ENCODE data around the gene PTPRM.

PTPRM gene

DNA sequence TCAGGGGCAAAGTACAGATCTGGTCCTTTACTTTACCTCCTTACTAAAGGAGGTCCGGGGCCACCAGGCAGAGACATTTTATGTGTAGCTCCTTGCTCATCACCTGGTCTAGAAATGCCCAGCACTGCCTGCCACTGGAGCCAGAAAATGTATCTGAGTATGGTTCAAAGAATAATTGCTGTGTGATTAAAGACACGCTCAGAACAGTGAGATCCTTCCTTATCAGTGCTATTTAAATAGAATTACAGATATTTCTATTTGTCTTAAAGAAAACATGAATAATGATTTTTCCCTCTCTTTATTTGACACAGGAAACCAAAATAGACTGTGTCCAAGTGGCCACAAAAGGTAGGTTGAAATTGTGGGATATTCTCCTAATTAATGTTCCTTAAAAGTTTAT is 547.4 kb downstream of the PTPRM start:
- no peaks in the 10 kb centered on the region for H3K9me3 ChIP-seq (ENCODE audit: control insufficient read depth, insufficient read depth, low read length)
- H3F3A ChIP-seq (ENCODE audit: control insufficient read depth, insufficient read depth) = no peaks in the 10 kb centered on the region
- H3K4me1 ChIP-seq (ENCODE audit: control insufficient read depth, low read length) = no peaks in the 10 kb centered on the region
- H4K20me1 ChIP-seq (ENCODE audit: control insufficient read depth, insufficient read depth, low read depth, low read length) = no peaks in the 10 kb centered on the region
- no peaks in the 10 kb centered on the region for H3K79me2 ChIP-seq (ENCODE audit: control insufficient read depth, low read length)
- TF ChIP-seq EZH2phosphoT487 (IDR thresholded peaks at IDR 0.05; ENCODE audit: borderline replicate concordance, low read length) (no peak), CTCF (IDR thresholded peaks at IDR 0.05; ENCODE audit: low read depth, low read length, poor library complexity, severe bottlenecking) (no peak)
- no peak overlapping the region for H3K27ac ChIP-seq (ENCODE audit: low read depth, low read length)
- H3K36me3 ChIP-seq (ENCODE audit: control insufficient read depth, low read length) = no peaks in the 10 kb centered on the region
- H3K4me3 ChIP-seq (ENCODE audit: low read length) = no peak overlapping the region
- H3K9me2 ChIP-seq (replicated peaks; ENCODE audit: control insufficient read depth, low read length) = no peaks in the 10 kb centered on the region; the same call in 1 of the 2 replicates
- no peaks in the 10 kb centered on the region for H3K27me3 ChIP-seq (ENCODE audit: control insufficient read depth, low read length)
- no peak overlapping the region for H3K4me2 ChIP-seq (ENCODE audit: low read length)

GRCh38 chr18:8116341-8117005 is 549.4 kb downstream of the PTPRM start:
- H3K79me2 ChIP-seq (ENCODE audit: control insufficient read depth, low read length) = no peaks in the 10 kb centered on the region
- H3K36me3 ChIP-seq (ENCODE audit: control insufficient read depth, low read length) = no peaks in the 10 kb centered on the region
- H3K27me3 ChIP-seq (ENCODE audit: control insufficient read depth, low read length) = no peaks in the 10 kb centered on the region
- H3F3A ChIP-seq (ENCODE audit: control insufficient read depth, insufficient read depth) = no peaks in the 10 kb centered on the region
- H3K27ac ChIP-seq (ENCODE audit: low read depth, low read length) = no peak overlapping the region
- H3K4me3 ChIP-seq (ENCODE audit: low read length) = no peak overlapping the region
- H3K9me2 ChIP-seq (replicated peaks; ENCODE audit: control insufficient read depth, low read length) = no peaks in the 10 kb centered on the region; the same call in 1 of the 2 replicates
- no peaks in the 10 kb centered on the region for H3K4me1 ChIP-seq (ENCODE audit: control insufficient read depth, low read length)
- H4K20me1 ChIP-seq (ENCODE audit: control insufficient read depth, insufficient read depth, low read depth, low read length) = no peaks in the 10 kb centered on the region
- no peaks in the 10 kb centered on the region for H3K9me3 ChIP-seq (ENCODE audit: control insufficient read depth, insufficient read depth, low read length)
- no peak for TF ChIP-seq EZH2phosphoT487 (IDR thresholded peaks at IDR 0.05; ENCODE audit: borderline replicate concordance, low read length)
- TF ChIP-seq CTCF (IDR thresholded peaks at IDR 0.05; ENCODE audit: low read depth, low read length, poor library complexity, severe bottlenecking) = no peak
- H3K4me2 ChIP-seq (ENCODE audit: low read length) = no peak overlapping the region

DNA sequence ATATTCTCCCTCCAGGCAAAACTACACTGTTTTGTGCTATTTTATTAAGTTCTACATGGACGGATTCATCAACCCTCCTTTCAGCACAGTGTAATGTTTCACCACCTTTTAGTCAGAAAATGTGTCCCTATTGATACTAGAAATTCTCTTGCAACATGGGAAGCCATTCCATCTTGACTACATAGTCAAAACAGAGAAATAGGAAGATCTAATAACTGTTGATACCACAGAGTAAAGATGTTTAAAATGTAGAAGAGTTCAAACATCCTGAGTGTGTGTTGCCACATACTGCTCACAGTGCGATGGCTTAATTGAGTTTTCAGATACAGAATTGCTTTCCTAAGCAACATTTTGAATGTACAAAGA is 549.9 kb downstream of the PTPRM start:
- Histone ChIP-seq H3K4me2 (ENCODE audit: low read length) (no peak overlapping the region), H3K4me3 (ENCODE audit: low read length) (no peak overlapping the region)

More for the DNA sequence above, 549.9 kb downstream of the PTPRM start:
- Histone ChIP-seq H4K20me1 (ENCODE audit: control insufficient read depth, insufficient read depth, low read depth, low read length) (no peaks in the 10 kb centered on the region), H3K4me1 (ENCODE audit: control insufficient read depth, low read length) (no peaks in the 10 kb centered on the region), H3K36me3 (ENCODE audit: control insufficient read depth, low read length) (no peaks in the 10 kb centered on the region), H3K9me2 (replicated peaks; ENCODE audit: control insufficient read depth, low read length) (no peaks in the 10 kb centered on the region; the same call in 1 of the 2 replicates), H3F3A (ENCODE audit: control insufficient read depth, insufficient read depth) (no peaks in the 10 kb centered on the region), H3K27ac (ENCODE audit: low read depth, low read length) (no peak overlapping the region), H3K9me3 (ENCODE audit: control insufficient read depth, insufficient read depth, low read length) (no peaks in the 10 kb centered on the region), H3K27me3 (ENCODE audit: control insufficient read depth, low read length) (no peaks in the 10 kb centered on the region), H3K79me2 (ENCODE audit: control insufficient read depth, low read length) (no peaks in the 10 kb centered on the region)
- TF ChIP-seq CTCF (IDR thresholded peaks at IDR 0.05; ENCODE audit: low read depth, low read length, poor library complexity, severe bottlenecking) (no peak), EZH2phosphoT487 (IDR thresholded peaks at IDR 0.05; ENCODE audit: borderline replicate concordance, low read length) (no peak)
